ENCODE measurements around the gene MYO18A.

The MYO18A gene

GRCh38 chr17:29063992-29064391, 116.2 kb downstream of the MYO18A start:
- no peak overlapping the region for H3K4me3 ChIP-seq (ENCODE audit: low read depth, low read length)
- no peak for TF ChIP-seq CTCF (conservative IDR thresholded peaks at IDR 0.05; ENCODE audit: low read depth, low read length)
- no peak for DNase-seq (ENCODE audit: low read depth)

- no peak for DNase-seq (ENCODE audit: low read depth)
- no peak for TF ChIP-seq CTCF (conservative IDR thresholded peaks at IDR 0.05; ENCODE audit: low read depth, low read length)
- no peak overlapping the region for H3K4me3 ChIP-seq (ENCODE audit: low read depth, low read length)
Measured at GRCh38 chr17:29062215-29062614, 118.0 kb downstream of the MYO18A start.

GRCh38 chr17:29061036-29061435, 119.2 kb downstream of the MYO18A start:
- no peak for TF ChIP-seq CTCF (conservative IDR thresholded peaks at IDR 0.05; ENCODE audit: low read depth, low read length)
- no peak overlapping the region for H3K4me3 ChIP-seq (ENCODE audit: low read depth, low read length)
- no peak for DNase-seq (ENCODE audit: low read depth)

GRCh38 chr17:29060475-29060874, 119.7 kb downstream of the MYO18A start:
- no peak for DNase-seq (ENCODE audit: low read depth)
- H3K4me3 ChIP-seq (ENCODE audit: low read depth, low read length) = no peak overlapping the region
- no peak for TF ChIP-seq CTCF (conservative IDR thresholded peaks at IDR 0.05; ENCODE audit: low read depth, low read length)

- no peak for TF ChIP-seq CTCF (conservative IDR thresholded peaks at IDR 0.05; ENCODE audit: low read depth, low read length)
- DNase-seq (ENCODE audit: low read depth) = peak; percentile 59
- H3K4me3 ChIP-seq (ENCODE audit: low read depth, low read length) = no peak overlapping the region
Measured at GRCh38 chr17:29059281-29059680, 120.9 kb downstream of the MYO18A start.

GRCh38 chr17:29058391-29058790, 121.8 kb downstream of the MYO18A start:
- no peak overlapping the region for H3K4me3 ChIP-seq (ENCODE audit: low read depth, low read length)
- no peak for DNase-seq (ENCODE audit: low read depth)
- no peak for TF ChIP-seq CTCF (conservative IDR thresholded peaks at IDR 0.05; ENCODE audit: low read depth, low read length)

- no peak for DNase-seq (ENCODE audit: low read depth)
- TF ChIP-seq CTCF (conservative IDR thresholded peaks at IDR 0.05; ENCODE audit: low read depth, low read length) = no peak
- no peak overlapping the region for H3K4me3 ChIP-seq (ENCODE audit: low read depth, low read length)
Measured at GRCh38 chr17:29057361-29057760, 122.8 kb downstream of the MYO18A start.

Data from choroid plexus epithelial cell (primary cell).